Suprapubic skin (tissue), 4 donors: ENCODE data around the gene FCHSD1. TPM values are rescaled to one million over a fixed set of nuclear protein-coding genes. Genes with fewer than 3 reads are reported as not detected.

Experiments
- DNase-seq, 2 donors: peaks; one replicate each; pipeline ENCODE4 v3.0.0-alpha.2; 2019; ENCODE audit warnings: low spot score in 2 of 2
- H3K27ac ChIP-seq: fragments of 200-600 bp; sonication (generic); one replicate; pipeline ENCODE4 v1.5.1; 2019
- H3K27me3 ChIP-seq: fragments of 200-600 bp; sonication (generic); one replicate; pipeline ENCODE4 v1.5.1; 2019
- H3K36me3 ChIP-seq: fragments of 200-600 bp; sonication (generic); one replicate; pipeline ENCODE4 v1.5.1; 2019
- H3K4me1 ChIP-seq: fragments of 200-600 bp; sonication (generic); one replicate; pipeline ENCODE4 v1.5.1; 2019
- H3K4me3 ChIP-seq: fragments of 200-600 bp; sonication (generic); one replicate; pipeline ENCODE4 v1.5.1; 2019; ENCODE audit warnings: mild to moderate bottlenecking
- H3K9me3 ChIP-seq: fragments of 200-600 bp; sonication (generic); one replicate; pipeline ENCODE4 v1.5.1; 2019
- EP300 ChIP-seq: sonication (generic); formaldehyde crosslinking; IDR thresholded peaks from one replicate; pipeline ENCODE4 v1.6.1; 2017; ENCODE audit warnings: antibody characterized with exemption
- POLR2A ChIP-seq, 2 donors: fragments of 450-650 bp; IDR thresholded peaks; one replicate each; pipeline ENCODE4 v1.6.1; 2017; ENCODE audit warnings: antibody characterized with exemption in 2 of 2, mild to moderate bottlenecking in 2 of 2, moderate library complexity in 2 of 2
- POLR2AphosphoS5 ChIP-seq, 3 donors: sonication (generic); formaldehyde crosslinking; IDR thresholded peaks; one replicate each; pipeline ENCODE4 v1.6.1; 2017; ENCODE audit warnings: antibody characterized with exemption in 3 of 3
- WGBS: methylation state at CpG from one replicate; pipeline ENCODE4 v1.1.5; 2018; 5-methylcytosine and 5-hydroxymethylcytosine counted together
- total RNA-seq, 4 donors: library from RNA; depleted of rRNA; stranded (reverse); fragments of >200 nt; gene quantifications; one replicate each; pipeline ENCODE4 v1.1.0, GENCODE V29; 2016
- TF ChIP-seq, protein P1 (sequence below), 2 donors: fragments of 200-600 bp in 1 of 2; fragments of 450-650 bp in 1 of 2; sonication (generic) in 1 of 2; IDR thresholded peaks; one replicate each; pipeline ENCODE4 v1.5.1; 2016 to 2019; ENCODE audit warnings: antibody characterized with exemption in 2 of 2, mild to moderate bottlenecking in 1 of 2, moderate library complexity in 1 of 2

Gene FCHSD1
- total RNA-seq, 4 donors from 2014 or later = 40.1 to 117 (median 77.1) TPM

DNA sequence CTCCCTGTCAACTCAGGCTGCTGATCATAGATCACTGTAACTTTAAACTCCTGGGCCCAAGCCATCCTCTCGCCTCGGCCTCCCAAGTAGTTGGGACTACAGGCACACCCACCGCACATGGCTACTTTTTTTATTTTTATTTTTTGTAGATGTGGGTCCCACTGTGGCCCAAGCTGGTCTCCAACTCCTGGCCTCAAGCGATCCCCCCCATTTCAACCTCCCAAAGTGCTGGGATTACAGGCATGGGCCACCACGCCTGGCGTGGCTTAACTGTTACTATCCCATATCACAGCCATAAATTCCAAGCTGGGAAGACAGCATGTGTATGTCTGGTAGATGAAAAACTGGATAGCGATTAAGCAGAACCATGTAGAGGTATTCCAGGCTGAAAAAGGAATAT, 15.6 kb downstream of the FCHSD1 start:
- peaks cover 45% of the 10 kb centered on the region for H3K4me1 ChIP-seq
- no peak overlapping the region for H3K27ac ChIP-seq
- peaks cover 9% of the 10 kb centered on the region for H3K36me3 ChIP-seq
- TF ChIP-seq, protein P1, sequence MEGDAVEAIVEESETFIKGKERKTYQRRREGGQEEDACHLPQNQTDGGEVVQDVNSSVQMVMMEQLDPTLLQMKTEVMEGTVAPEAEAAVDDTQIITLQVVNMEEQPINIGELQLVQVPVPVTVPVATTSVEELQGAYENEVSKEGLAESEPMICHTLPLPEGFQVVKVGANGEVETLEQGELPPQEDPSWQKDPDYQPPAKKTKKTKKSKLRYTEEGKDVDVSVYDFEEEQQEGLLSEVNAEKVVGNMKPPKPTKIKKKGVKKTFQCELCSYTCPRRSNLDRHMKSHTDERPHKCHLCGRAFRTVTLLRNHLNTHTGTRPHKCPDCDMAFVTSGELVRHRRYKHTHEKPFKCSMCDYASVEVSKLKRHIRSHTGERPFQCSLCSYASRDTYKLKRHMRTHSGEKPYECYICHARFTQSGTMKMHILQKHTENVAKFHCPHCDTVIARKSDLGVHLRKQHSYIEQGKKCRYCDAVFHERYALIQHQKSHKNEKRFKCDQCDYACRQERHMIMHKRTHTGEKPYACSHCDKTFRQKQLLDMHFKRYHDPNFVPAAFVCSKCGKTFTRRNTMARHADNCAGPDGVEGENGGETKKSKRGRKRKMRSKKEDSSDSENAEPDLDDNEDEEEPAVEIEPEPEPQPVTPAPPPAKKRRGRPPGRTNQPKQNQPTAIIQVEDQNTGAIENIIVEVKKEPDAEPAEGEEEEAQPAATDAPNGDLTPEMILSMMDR (IDR thresholded peaks at IDR 0.05) = no peak
- TF ChIP-seq EP300 (no peak), POLR2AphosphoS5 (IDR thresholded peaks at IDR 0.05) (no peak), POLR2A (IDR thresholded peaks at IDR 0.05) (no peak)
- WGBS = 44% methylated on average over 7 of the region's 7 CpGs
- no peaks in the 10 kb centered on the region for H3K9me3 ChIP-seq
- H3K4me3 ChIP-seq = peak overlapping the region; percentile 89
- DNase-seq = no peak
- H3K27me3 ChIP-seq = no peaks in the 10 kb centered on the region

- no peak for DNase-seq
- H3K4me1 ChIP-seq = peaks cover 45% of the 10 kb centered on the region
- H3K4me3 ChIP-seq = no peak overlapping the region
- H3K27me3 ChIP-seq = no peaks in the 10 kb centered on the region
- H3K36me3 ChIP-seq = peaks cover 16% of the 10 kb centered on the region
- H3K27ac ChIP-seq = no peak overlapping the region
- H3K9me3 ChIP-seq = no peaks in the 10 kb centered on the region
- 91% methylated on average over 3 of the region's 6 CpGs for WGBS
- TF ChIP-seq POLR2A (IDR thresholded peaks at IDR 0.05) (no peak), POLR2AphosphoS5 (IDR thresholded peaks at IDR 0.05) (no peak), EP300 (no peak)
- TF ChIP-seq, protein P1 (IDR thresholded peaks at IDR 0.05) = no peak
These were observed 16.5 kb downstream of the FCHSD1 start for GRCh38 chr5:141634720-141635119.

DNA sequence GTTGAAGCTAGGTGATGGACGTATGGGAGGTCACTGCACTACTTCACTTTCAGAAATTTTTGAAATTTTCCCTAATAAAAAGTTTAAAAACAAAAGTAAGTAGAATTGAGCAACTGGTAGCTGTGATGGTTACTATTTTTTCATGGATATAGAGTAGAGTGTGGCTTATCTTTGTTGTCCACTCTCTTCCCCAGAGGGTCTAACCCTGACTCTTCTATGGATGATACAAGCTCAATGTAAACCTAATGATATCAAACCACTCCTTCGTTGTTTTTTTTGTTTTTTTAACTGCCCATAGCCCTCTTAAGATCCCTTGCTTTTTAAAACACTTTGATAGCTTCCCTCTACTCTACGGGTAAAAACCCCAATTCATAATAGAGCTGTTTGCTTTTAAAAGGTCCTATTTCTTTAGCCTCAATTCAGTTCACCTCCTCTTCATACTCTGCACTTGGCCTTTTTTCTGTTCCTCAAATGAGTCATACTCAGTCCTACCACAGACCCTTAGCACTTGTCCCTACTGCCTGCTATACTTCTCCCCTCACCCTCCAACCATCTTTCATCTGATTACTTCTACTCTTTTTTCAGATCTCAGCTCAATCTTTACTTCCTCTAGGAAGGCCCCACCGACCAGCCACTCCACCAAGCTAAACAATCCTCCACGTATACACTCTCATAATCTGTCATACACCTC, 17.2 kb downstream of the FCHSD1 start:
- no peak for DNase-seq
- Histone ChIP-seq H3K4me1 (peaks cover 45% of the 10 kb centered on the region), H3K9me3 (no peaks in the 10 kb centered on the region), H3K36me3 (peaks cover 23% of the 10 kb centered on the region), H3K4me3 (no peak overlapping the region), H3K27ac (no peak overlapping the region), H3K27me3 (no peaks in the 10 kb centered on the region)
- TF ChIP-seq EP300 = no peak
- no peak for TF ChIP-seq POLR2A (IDR thresholded peaks at IDR 0.05)
- 80% methylated on average over 5 of the region's 5 CpGs for WGBS

- Histone ChIP-seq H3K9me3 (no peaks in the 10 kb centered on the region), H3K27ac (no peak overlapping the region), H3K4me3 (no peak overlapping the region), H3K36me3 (peaks cover 37% of the 10 kb centered on the region), H3K4me1 (peaks cover 37% of the 10 kb centered on the region), H3K27me3 (no peaks in the 10 kb centered on the region)
- 96% methylated on average over 2 of the region's 2 CpGs for WGBS
- no peak for DNase-seq
- no peak for TF ChIP-seq POLR2AphosphoS5 (IDR thresholded peaks at IDR 0.05)
- TF ChIP-seq POLR2A (IDR thresholded peaks at IDR 0.05) = no peak
- TF ChIP-seq, protein P1 (IDR thresholded peaks at IDR 0.05) = no peak
- no peak for TF ChIP-seq EP300
These were observed 18.6 kb downstream of the FCHSD1 start for GRCh38 chr5:141632650-141633049.

DNA sequence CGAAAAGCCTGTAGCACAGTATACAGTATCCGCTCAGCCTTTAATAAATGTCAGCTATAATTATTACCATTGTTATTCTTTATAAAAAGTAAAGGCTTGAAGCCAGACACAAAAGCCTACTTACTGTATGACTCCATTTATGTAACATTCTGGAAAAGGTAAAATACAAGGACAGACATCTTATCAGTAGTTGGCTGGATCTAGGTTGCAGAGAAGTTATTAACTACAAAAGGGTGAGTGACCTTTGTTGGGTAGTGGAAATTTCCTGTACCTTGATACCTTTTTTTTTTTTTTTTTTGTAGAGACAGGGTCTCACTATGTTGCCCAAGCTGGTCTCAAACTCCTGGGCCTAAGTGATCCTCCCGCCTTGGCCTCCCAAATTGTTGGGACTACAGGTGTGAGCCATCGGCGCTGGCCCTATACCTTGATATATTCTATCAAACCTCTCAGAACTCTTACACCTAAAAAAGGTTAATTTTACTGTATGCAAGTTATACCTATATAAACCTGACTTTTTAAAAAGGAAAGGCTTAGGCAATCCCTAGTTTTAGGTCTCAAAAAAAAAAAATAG, 20.6 kb downstream of the FCHSD1 start:
- Histone ChIP-seq H3K9me3 (no peaks in the 10 kb centered on the region), H3K4me1 (peaks cover 24% of the 10 kb centered on the region), H3K4me3 (no peak overlapping the region), H3K27me3 (no peaks in the 10 kb centered on the region), H3K27ac (no peak overlapping the region), H3K36me3 (peaks cover 52% of the 10 kb centered on the region)
- DNase-seq = no peak
- WGBS = 94% methylated on average over 5 of the region's 5 CpGs
- no peak for TF ChIP-seq POLR2A (IDR thresholded peaks at IDR 0.05)
- no peak for TF ChIP-seq POLR2AphosphoS5 (IDR thresholded peaks at IDR 0.05)
- TF ChIP-seq EP300 = no peak
- TF ChIP-seq, protein P1 (IDR thresholded peaks at IDR 0.05) = no peak
